Epithelial cell of proximal tubule (primary cell): ENCODE measurements around the gene ENPP7. TPM values are rescaled to one million over a fixed set of nuclear protein-coding genes. Genes with fewer than 3 reads are reported as not detected.

ENCODE experiments used
- DNase-seq: peaks from one replicate; pipeline ENCODE4 v3.0.0-alpha.2; 2011; ENCODE audit warnings: low read depth
- H3K4me3 ChIP-seq: 2 replicates; pipeline ENCODE4 v1.5.1; 2011; ENCODE audit warnings: low read depth, mild to moderate bottlenecking, low read length
- CTCF ChIP-seq: conservative IDR thresholded peaks from 2 replicates; pipeline ENCODE4 v1.5.1; 2012; ENCODE audit warnings: low read depth, mild to moderate bottlenecking, low read length
- total RNA-seq: library from RNA; depleted of rRNA; stranded (reverse); fragments of >200 nt; gene quantifications from 2 replicates; pipeline ENCODE4 v1.2.3, GENCODE V29; 2015

The ENPP7 gene
- total RNA-seq: not detected in 2 replicates

- no peak within 1 kb of the TSS for H3K4me3 ChIP-seq
- DNase-seq: no peak
- TF ChIP-seq CTCF: no peak
These were observed at the start of gene ENPP7 for GRCh38 chr17:79730769-79731483. Gene ENPP7, plus strand, starts transcription at chr17:79730943. Its CDS starts 197 bp downstream, at chr17:79731140.

GRCh38 chr17:79681101-79681621, 49.6 kb upstream of the ENPP7 start:
- DNase-seq: no peak
- no peak overlapping the region for H3K4me3 ChIP-seq
- TF ChIP-seq CTCF: no peak

GRCh38 chr17:79681628-79682261, 49.0 kb upstream of the ENPP7 start:
- DNase-seq: no peak
- no peak for TF ChIP-seq CTCF
- no peak overlapping the region for H3K4me3 ChIP-seq

GRCh38 chr17:79683365-79683764, 47.4 kb upstream of the ENPP7 start:
- TF ChIP-seq CTCF: no peak
- no peak overlapping the region for H3K4me3 ChIP-seq
- DNase-seq: no peak

- DNase-seq: no peak
- H3K4me3 ChIP-seq: no peak overlapping the region
- no peak for TF ChIP-seq CTCF
These were observed 46.4 kb upstream of the ENPP7 start for GRCh38 chr17:79684132-79684985.

GRCh38 chr17:79685121-79685520, 45.6 kb upstream of the ENPP7 start:
- no peak overlapping the region for H3K4me3 ChIP-seq
- DNase-seq: no peak
- TF ChIP-seq CTCF: no peak
